A673 (cell line): ENCODE measurements around the gene SUSD6. TPM values are rescaled to one million over a fixed set of nuclear protein-coding genes. Genes with fewer than 3 reads are reported as not detected.
A peak's percentile ranks its signal among the peaks of the same experiment; 100 is the strongest.
"Not testable (repeated sequence)": the region's sequence is repeated elsewhere in the genome, so short reads cannot be mapped to it uniquely, and the experiment has no call there.

Experiments used
- BruUV-seq: library from RNA; stranded (reverse); fragments of 400-500 nt; replicated peaks from 2 replicates; lab custom pipeline; 2021; lab: Mats Ljungman, UMichigan
- CTCF ChIA-PET: fragments of 300-600 bp; sonication (Branson Sonifier 250); formaldehyde crosslinking; loops from one replicate; lab custom pipeline; 2022; ENCODE audit warnings: antibody characterized with exemption; lab: Charles Lee
- POLR2A ChIA-PET: fragments of 300-600 bp; sonication (Branson Sonifier 250); formaldehyde crosslinking; loops from one replicate; lab custom pipeline; 2022; ENCODE audit warnings: antibody characterized with exemption; ENCODE audit not compliant: low non-redundant PET; lab: Charles Lee
- DNase-seq: peaks from one replicate; pipeline ENCODE4 v3.0.0-alpha.2; 2015; ENCODE audit warnings: low spot score
- H3K27ac ChIP-seq: fragments of 200-600 bp; sonication (generic); 2 replicates; pipeline ENCODE4 v1.5.1; 2016; ENCODE audit warnings: mixed run types, low read depth, mild to moderate bottlenecking, mixed read lengths, antibody characterized with exemption, low read length; ENCODE audit not compliant: poor library complexity, severe bottlenecking
- H3K27me3 ChIP-seq: fragments of 200-600 bp; sonication (generic); replicated peaks from 2 replicates; pipeline ENCODE4 v1.6.1; 2017; ENCODE audit warnings: mixed run types, low read depth, mild to moderate bottlenecking, mixed read lengths, antibody characterized with exemption, low read length; ENCODE audit not compliant: insufficient read depth, poor library complexity
- H3K36me3 ChIP-seq: fragments of 200-600 bp; sonication (generic); 2 replicates; pipeline ENCODE4 v1.6.1; 2016; ENCODE audit warnings: mixed run types, mild to moderate bottlenecking, mixed read lengths, antibody characterized with exemption, low read length; ENCODE audit not compliant: insufficient read depth, poor library complexity, severe bottlenecking
- H3K4me1 ChIP-seq: fragments of 200-600 bp; sonication (generic); 2 replicates; pipeline ENCODE4 v1.6.1; 2017; ENCODE audit warnings: mixed run types, mild to moderate bottlenecking, mixed read lengths, antibody characterized with exemption, low read length; ENCODE audit not compliant: insufficient read depth, poor library complexity, severe bottlenecking
- H3K4me3 ChIP-seq: fragments of 200-600 bp; sonication (generic); 2 replicates; pipeline ENCODE4 v1.5.1; 2016; ENCODE audit warnings: low read depth, mixed run types, mild to moderate bottlenecking, mixed read lengths, low read length; ENCODE audit not compliant: poor library complexity, severe bottlenecking
- H3K9me3 ChIP-seq: fragments of 200-600 bp; sonication (generic); 2 replicates; pipeline ENCODE4 v1.6.1; 2016; ENCODE audit warnings: mixed run types, low read depth, mild to moderate bottlenecking, mixed read lengths, antibody characterized with exemption, low read length; ENCODE audit not compliant: poor library complexity, severe bottlenecking
- EZH2 ChIP-seq: fragments of 200-600 bp; sonication (generic); IDR thresholded peaks from 2 replicates; pipeline ENCODE4 v1.6.1; 2017; ENCODE audit warnings: borderline replicate concordance, low read depth, mild to moderate bottlenecking, mixed read lengths, antibody characterized with exemption, low read length; ENCODE audit not compliant: poor library complexity, severe bottlenecking
- intact Hi-C: fragments of 100-400 bp; cut with micrococcal nuclease; formaldehyde crosslinking; loops from one replicate; pipeline ENCODE4 v1.10.0; 2022; ENCODE audit not compliant: unreplicated experiment
- total RNA-seq: library from RNA; stranded (reverse); gene quantifications from 2 replicates; pipeline ENCODE4 v1.2.3, GENCODE V29; 2021
- TF ChIP-seq, protein P1 (sequence below): fragments of 300-800, 200-600 bp; sonication (generic); conservative IDR thresholded peaks from 2 replicates; pipeline ENCODE4 v1.5.1; 2017; ENCODE audit warnings: low read depth, mild to moderate bottlenecking, antibody characterized with exemption, low read length, moderate library complexity, mixed read lengths

Gene SUSD6
- total RNA-seq, 1 experiment from 2014 or later, result 9.2 TPM

DNA sequence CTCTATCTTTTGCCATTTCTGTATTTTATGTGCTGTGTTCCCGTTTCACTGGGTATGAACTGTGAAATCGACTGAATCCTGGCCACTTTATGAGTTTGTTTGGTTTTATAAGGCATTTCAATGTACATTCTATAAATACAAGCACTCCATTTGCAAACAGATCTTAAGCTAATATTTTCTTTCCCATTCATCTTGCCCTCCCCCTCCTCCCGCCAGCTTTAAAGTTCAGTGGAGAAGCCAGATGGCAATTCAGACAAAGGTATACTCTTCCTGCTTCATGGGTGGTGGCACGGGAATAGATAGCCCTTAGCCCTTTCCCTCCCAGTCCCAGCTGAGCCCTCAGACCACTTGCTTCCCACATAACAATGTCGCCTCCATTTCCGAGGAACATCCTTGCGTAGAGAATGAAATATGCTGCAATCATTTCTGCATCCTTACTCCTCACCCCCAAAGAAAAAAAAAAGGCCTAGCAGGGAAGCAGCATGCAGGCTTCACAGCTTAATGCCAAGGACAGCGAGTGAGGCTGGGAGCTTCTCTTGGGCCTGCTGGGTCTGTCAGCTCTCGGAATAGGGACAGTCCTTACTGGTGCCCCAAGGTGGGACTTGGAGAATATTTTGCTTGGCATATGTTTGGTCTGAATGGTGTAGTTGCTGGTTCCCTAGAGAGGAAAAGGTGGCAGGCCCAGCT, 102.7 kb downstream of the SUSD6 start:
- BruUV-seq, result no TSS peak
- Histone ChIP-seq H3K36me3 (no peaks in the 10 kb centered on the region), H3K27me3 (no peaks in the 10 kb centered on the region), H3K4me1 (peaks cover 51% of the 10 kb centered on the region), H3K4me3 (no peak overlapping the region), H3K9me3 (no peaks in the 10 kb centered on the region), H3K27ac (peak overlapping the region; percentile 73)
- intact Hi-C loops, result no loop called here
- TF ChIP-seq, protein P1, sequence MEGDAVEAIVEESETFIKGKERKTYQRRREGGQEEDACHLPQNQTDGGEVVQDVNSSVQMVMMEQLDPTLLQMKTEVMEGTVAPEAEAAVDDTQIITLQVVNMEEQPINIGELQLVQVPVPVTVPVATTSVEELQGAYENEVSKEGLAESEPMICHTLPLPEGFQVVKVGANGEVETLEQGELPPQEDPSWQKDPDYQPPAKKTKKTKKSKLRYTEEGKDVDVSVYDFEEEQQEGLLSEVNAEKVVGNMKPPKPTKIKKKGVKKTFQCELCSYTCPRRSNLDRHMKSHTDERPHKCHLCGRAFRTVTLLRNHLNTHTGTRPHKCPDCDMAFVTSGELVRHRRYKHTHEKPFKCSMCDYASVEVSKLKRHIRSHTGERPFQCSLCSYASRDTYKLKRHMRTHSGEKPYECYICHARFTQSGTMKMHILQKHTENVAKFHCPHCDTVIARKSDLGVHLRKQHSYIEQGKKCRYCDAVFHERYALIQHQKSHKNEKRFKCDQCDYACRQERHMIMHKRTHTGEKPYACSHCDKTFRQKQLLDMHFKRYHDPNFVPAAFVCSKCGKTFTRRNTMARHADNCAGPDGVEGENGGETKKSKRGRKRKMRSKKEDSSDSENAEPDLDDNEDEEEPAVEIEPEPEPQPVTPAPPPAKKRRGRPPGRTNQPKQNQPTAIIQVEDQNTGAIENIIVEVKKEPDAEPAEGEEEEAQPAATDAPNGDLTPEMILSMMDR, result no peak
- TF ChIP-seq EZH2, result no peak
- no peak for DNase-seq
- ChIA-PET CTCF (no interaction called here), POLR2A (no interaction called here)

DNA sequence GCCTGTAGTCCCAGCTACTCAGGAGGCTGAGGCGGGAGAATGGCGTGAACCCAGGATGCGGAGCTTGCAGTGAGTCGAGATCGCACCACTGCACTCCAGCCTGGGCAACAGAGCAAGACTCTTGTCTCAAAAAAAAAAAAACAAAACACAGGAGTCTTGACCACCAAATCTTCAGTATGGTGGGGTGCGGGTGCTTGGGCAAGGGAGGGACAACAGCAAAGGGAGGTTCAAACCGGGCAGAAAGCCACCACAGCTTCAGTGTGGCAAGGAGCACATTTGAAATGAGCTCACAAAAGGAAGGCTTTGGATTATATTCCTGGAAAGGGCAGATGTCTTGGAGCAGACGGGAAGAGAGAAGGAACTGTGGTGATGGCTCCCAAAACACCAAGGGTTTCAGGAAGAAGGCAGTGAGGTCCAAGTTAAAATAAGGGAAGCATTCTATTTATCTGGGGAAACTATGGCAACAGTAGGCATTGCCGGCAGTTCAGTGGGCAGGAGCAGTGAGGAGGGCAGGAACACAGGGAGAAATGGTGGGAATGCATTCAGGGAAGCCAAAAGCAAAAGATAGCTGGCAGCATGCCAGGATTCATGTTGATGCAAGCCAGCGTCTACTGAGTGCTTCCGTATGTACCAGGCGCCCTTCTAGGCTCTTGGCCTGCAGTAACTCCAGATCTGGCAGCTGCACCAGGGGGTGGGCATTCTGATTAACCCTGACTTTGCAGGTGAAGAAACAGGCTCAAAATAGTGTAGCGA, 104.5 kb downstream of the SUSD6 start:
- no peak overlapping the region for H3K4me3 ChIP-seq
- no peak for TF ChIP-seq EZH2
- TF ChIP-seq, protein P1, result no peak
- no peak overlapping the region for H3K27ac ChIP-seq
- POLR2A ChIA-PET, result no interaction called here
- peak; percentile 55 for DNase-seq
- H3K36me3 ChIP-seq, result no peaks in the 10 kb centered on the region
- BruUV-seq, result no TSS peak
- CTCF ChIA-PET, result interaction anchor here (0.7 kb wide), 1 partner anchor 120 kb away, joined by 4 read pairs; no protein-coding TSS in a partner anchor
- H3K9me3 ChIP-seq, result no peaks in the 10 kb centered on the region
- no peaks in the 10 kb centered on the region for H3K27me3 ChIP-seq
- intact Hi-C loops, result no loop called here
- peaks cover 62% of the 10 kb centered on the region for H3K4me1 ChIP-seq

DNA sequence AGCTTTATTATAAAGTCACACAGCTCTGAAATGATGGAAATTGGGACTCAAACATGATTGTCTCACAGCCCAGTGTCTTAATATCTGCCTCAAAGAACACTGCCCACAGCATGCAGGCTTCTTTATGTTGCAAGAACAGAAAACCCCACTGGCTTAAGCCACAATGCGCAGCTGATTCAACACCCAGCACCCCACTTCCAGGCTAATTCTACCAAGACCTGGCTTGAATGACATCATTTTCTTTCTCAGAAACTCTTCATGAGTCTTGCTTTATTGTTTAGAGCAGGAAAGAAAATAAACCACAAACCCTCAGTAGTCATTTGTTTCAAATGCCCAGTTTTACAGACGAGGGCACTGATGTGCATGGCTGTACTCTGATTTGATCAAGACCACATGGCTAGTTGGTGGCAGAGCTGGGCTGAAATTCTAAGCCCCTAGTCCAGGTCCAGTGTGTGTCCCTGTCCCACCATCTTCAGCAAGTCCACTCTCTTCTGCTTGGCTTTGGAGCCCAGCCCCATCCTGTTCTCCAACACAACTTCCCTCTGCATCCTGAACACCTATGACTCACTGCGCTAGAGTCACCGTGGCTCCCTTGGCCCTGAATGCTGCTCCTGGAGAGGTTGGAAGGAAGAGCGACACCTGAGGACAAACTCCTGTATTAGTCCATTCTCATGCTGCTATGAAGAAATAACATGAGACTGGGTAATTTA, 105.2 kb downstream of the SUSD6 start:
- Histone ChIP-seq H3K27me3 (no peaks in the 10 kb centered on the region), H3K27ac (no peak overlapping the region), H3K9me3 (no peaks in the 10 kb centered on the region), H3K4me1 (peaks cover 55% of the 10 kb centered on the region), H3K4me3 (no peak overlapping the region), H3K36me3 (no peaks in the 10 kb centered on the region)
- no peak for TF ChIP-seq EZH2
- TF ChIP-seq, protein P1, result no peak
- intact Hi-C loops, result no loop called here
- CTCF ChIA-PET, result no interaction called here
- DNase-seq, result no peak
- POLR2A ChIA-PET, result no interaction called here
- BruUV-seq, result no TSS peak

DNA sequence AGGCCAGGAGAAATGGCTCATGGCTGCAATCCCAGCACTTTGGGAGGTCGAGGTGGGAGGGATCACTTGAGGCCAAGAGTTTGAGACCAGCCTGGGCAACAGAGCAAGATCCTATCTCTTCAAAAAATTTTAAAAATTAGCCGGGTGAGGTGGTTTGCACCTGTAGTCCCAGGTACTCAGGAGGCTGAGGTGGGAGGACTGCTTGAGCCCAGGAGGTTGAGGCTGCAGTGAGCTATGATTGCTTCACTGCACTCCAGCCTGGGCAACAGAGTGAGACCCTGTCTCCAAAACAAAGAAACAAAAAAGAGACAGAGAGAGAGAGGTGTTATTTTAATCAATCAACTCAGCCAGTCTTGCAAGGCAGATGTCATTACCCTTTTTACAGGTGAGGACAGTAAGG, 107.2 kb downstream of the SUSD6 start:
- H3K9me3 ChIP-seq, intact Hi-C loops, BruUV-seq, CTCF ChIA-PET, H3K27ac ChIP-seq, H3K36me3 ChIP-seq, H3K27me3 ChIP-seq, DNase-seq, POLR2A ChIA-PET, H3K4me3 ChIP-seq: not testable (repeated sequence)
- peaks cover 35% of the 10 kb centered on the region for H3K4me1 ChIP-seq
